ENCODE data around the gene COLEC11.
"Not testable (repeated sequence)": the region's sequence is repeated elsewhere in the genome, so short reads cannot be mapped to it uniquely, and the experiment has no call there.

COLEC11 gene

DNA sequence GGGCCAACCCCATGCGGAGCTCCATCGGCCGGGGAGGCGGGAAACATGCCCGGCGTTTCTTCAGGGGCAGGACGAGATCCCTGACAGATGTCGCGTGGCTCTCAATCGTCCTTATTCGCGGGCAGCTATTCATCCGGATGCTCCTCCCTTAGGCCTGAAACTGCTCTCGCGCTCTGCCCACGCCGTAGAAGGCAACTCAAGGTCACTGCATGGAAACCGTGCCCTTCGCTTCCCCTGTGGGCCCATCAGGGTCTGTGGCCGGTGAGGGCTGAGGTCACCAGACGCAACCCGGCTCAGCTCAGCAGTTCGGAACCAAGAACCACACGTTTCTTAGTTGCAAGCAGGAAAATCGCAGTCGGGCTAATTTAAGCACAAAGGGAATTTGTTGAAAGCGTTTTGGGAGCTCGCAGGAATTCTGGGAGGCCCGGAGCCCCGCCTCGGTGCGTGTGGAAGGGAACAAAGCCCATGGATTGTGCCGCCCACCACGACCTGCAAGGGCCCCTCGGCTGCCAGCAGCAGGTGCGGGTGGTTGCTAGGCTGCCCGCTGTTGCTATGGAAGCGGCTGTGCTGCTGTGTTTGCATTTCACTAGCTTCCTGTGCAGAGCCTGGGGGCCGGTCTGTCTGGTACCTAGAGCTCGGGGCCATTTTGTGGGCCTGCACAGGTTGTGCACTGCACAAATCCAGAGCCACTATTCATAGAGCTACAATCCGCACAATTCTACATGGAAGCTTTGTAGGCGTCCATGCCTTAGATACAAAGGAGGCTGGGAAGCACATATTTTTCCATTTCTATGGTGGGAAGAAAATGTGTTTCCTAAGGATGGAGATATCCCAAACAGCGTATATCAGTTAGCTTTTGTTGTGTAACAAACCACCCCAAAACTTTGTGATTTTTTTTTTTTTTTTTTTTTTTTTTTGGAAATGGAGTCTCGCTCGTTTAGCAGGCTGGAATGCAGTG is 57.1 kb downstream of the COLEC11 start:
- DNase-seq, result peak in 53 of 56 donors; percentile 17 to 84 (median 61)

GRCh38 chr2:3652896-3653625 is 58.1 kb downstream of the COLEC11 start:
- no peak for DNase-seq

DNA sequence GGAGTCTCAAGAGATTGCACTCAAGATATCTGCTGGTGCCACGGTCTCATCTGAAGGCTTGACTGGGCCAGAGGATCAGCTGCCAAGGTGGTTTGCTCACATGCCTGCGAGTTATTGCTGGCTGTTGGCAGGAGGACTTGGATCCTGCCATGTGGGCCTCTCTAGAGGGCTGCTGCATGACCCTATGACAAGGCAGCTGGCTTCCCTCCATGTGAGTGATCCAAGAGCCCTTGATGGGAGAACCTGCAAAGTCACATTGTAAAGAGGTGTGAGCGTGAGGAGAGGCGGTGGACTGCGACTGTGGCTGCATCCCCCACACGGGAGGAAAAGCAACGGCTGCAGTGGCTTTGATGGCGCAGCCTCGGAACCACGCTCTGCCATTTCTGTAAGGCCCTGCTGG is 59.1 kb downstream of the COLEC11 start:
- no peak for DNase-seq

DNA sequence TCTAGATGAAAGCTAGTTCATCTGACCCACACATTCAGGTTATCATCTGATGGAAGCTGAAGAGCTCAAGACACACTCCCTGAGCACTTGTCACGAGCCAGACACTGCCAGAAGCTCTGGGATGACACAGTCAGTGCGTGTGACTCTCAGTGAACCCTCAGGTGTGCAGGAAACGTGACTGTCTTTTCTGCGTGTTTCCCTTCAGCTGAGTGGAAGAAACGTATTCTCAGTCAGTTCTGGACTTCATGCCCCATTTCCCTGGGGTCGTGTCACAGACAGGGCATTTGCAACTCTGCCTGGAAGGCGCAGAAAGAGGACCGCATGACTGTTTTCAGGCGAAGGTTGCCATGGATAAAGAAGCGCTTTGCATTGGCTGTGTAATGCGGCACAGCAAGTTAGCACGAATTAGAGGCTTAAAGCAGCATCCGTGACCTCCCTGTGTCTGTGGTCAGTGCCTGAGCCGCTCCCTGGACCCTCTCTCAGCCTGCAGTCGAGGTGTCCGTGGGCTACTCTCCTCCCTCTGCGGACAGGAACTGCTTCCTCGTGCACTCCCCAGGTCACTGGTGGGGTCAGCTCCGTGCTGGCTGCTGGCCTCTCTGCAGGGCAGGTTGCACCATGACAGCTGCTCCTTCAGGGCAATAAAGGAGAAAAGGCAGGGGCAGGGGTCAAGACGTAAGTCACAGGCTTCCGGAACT is 59.8 kb downstream of the COLEC11 start:
- no peak for DNase-seq

- DNase-seq, result no peak
Measured at GRCh38 chr2:3655871-3656761, 61.2 kb downstream of the COLEC11 start.

DNA sequence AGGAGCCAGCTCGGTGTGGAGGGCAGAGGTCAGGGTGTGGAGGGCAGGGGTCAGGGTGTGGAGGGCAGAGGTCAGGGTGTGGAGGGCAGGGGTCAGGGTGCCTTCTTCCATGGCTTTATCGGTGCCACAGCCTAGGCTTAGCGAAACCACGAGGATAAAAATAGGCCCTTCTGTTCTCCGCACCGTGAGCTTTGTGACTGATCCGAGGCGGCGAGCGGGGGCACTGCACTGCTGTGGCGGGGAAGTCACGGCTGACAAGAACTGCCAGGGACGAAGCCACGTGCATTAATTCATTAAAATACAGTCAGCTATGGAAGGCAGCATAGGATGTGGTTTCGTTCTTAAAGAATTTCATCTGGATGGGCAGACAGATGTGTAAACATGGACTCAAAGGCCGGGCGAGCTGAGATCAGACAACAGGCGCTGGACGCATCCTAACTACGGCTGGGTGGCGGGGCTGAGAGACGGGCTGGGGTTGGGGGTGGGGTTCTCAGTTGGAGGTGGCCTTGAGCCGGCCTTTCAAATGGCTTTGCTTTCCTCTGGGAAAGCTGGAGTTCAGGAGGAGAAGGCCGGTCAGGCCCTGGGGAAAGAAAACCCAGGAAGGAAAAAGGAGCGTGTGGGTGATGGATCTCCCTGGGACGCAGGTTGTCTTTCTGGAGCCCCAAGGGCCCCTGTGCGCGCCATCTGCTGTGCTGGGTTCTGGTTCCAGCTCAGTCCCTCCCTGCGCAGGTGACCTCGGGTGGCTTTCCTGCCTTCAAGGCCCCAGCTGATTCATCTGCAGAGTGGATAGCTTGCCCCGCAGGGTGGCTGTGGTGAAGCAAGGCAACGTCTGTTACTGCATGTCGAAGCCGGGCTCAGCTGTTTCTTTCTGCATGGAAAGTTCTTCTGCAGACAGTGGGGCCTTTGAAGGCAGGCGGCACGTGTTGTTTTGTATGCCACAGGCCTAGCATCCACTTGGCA is 62.1 kb downstream of the COLEC11 start:
- DNase-seq, result peak in 32 of 56 donors; percentile 8 to 64 (median 34)

DNA sequence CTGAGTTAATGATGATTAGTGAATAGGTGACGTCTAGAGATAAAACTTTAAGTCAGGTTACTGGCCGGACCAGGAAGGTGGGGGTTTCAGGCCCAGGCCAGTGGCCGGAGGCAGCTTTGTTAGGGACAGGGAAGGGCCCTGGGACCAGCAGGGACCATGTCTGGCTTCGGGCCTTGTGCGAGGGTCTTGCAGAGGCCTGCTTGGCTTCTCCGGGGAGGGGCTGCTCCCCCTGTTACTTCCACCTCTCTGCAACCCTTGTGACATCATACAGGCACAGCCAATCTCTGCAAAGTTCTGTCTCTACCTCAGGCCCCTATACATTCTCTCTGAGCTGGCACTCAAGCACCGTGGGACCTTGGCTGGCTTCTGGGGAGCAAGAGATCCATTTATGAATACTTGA is 63.0 kb downstream of the COLEC11 start, which contains the start of gene ALLC:
Gene ALLC (plus strand): TSS at position 320 of the 400 bp plus-strand sequence. CDS start 12,958 bp downstream, outside the sequence.
- DNase-seq, result no peak

DNA sequence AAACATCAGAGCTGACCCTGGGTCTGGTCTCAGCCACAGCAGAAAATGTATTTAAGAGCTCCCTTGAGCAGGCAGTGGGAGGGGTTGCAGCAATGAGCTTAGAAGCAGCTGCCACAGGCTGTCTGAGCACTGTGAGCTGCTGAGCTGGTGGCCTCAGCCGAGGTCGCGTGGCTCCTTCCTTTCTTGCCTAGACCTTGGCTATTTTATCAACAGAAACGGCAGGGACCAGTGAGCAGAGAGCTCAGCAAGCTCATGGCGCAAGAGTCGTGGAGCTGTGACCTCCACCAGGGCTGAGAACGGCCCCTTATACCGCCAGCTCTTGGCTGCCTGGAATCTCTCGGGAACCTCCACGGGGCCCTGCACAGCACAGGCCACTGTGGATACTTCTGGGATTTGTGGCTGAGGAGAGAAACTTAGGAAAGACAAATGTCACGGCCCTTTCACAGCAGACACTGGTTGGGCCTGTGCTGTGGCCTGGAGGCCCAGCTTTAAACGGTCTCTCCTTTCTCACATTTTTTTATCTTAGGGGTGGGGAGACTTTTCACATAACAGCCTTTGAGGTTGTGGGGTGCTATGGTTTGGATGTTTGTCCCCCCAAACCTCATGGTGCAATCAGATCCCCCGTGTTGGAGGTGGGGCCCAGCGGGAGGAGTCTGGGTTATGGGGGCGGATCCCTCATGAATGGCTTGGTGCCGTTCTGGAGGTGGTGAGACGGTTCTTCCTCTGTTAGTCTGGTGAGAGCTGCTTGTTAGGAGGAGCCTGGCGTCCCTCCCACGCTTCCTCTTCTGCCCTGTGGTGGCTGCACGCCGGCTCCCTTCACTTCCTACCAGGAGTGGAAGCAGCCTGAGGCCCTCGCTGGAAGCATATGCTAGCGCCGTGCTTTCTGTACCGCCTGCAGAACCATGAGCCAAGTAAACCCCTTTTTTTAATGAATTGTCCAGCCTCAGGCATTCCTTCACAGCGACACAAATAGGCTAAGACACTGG is 64.8 kb downstream of the COLEC11 start:
- DNase-seq, result no peak

DNA sequence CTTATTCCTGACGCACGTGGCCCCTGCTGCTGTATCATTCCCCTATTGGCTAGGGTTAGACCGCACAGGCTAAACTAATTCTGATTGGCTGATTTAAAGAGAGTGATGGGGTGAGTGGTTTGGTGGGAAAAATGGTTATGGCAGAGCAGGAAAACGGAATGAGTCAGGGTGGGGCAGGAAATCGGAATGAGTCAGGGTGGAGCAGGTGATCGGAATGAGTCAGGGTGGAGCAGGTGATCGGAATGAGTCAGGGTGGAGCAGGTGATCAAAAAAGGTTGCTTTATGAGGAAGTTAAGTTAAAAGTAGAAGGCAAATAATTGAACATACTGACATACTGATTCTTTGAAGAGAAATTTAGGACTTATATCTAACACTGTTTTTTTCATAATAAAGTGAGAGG is 65.7 kb downstream of the COLEC11 start:
- not testable (repeated sequence) for DNase-seq

DNA sequence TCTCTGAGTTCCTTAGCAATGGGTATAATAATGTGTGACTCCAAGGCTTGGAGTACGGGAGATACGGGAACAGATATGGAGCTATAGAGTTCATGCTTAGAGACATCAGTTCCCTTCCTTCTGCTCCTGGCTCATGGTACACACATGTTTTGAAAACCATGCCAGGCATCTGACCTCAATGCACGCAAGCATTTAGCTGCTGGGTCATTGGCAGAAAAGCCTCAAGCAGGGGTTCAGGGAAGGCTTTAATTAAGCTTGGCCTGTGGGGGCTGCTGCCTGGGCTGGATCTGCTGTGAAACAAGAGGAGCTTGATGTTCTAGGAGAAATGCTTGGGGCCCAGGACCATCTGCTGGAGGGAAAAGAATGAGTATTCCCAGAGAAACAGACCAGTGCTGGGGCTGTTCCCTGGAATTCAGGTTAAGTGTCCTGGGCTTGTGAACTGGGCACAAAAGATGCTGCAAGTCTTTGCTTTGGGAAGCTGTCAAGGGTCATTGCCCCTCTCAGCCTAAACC is 66.3 kb downstream of the COLEC11 start:
- DNase-seq, result no peak

- no peak for DNase-seq
Measured at GRCh38 chr2:3662239-3662638, 67.3 kb downstream of the COLEC11 start.

- no peak for DNase-seq
Measured at GRCh38 chr2:3664118-3664517, 69.2 kb downstream of the COLEC11 start.

- no peak for DNase-seq
Measured at GRCh38 chr2:3664925-3665324, 70.0 kb downstream of the COLEC11 start.

- DNase-seq, result no peak
Measured at GRCh38 chr2:3665886-3666612, 71.1 kb downstream of the COLEC11 start.

- no peak for DNase-seq
Measured at GRCh38 chr2:3666613-3666975, 71.7 kb downstream of the COLEC11 start.

- no peak for DNase-seq
Measured at GRCh38 chr2:3667151-3667631, 72.3 kb downstream of the COLEC11 start.

DNA sequence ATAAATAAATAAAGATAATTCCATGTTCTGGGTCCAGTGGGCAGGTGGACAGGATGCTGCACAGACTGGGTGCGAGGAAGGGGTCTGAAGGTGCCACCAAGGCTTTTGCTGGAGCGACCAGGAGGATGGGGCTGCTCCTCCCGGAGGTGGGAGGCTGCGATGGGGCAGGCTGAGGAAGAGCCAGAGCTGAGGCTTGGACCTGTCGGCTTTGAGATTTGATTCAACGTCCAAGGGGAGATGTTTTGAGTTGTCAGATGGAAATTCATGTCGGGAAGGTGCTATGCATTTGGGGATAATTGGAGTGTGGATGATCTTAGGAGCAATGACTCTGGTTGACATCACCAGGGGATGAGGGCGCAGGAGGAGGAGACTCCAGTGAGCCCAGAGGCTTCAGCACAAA is 74.7 kb downstream of the COLEC11 start:
- no peak for DNase-seq
